Neural progenitor cell (in vitro differentiated cells): Measurements from ENCODE around the gene ANGEL2.

ENCODE experiments used
- CTCF ChIP-seq: fragments of 200-600 bp; sonication (generic); IDR thresholded peaks from 2 replicates; pipeline ENCODE4 v1.5.1; 2017; ENCODE audit warnings: antibody characterized with exemption, mild to moderate bottlenecking
- EZH2 ChIP-seq: fragments of 200-600 bp; sonication (generic); IDR thresholded peaks from 2 replicates; pipeline ENCODE4 v1.6.1; 2017; ENCODE audit warnings: antibody characterized with exemption, mild to moderate bottlenecking, moderate library complexity
- EZH2phosphoT487 ChIP-seq: fragments of 200-600 bp; sonication (generic); IDR thresholded peaks from 2 replicates; pipeline ENCODE4 v1.6.1; 2017; ENCODE audit warnings: antibody characterized with exemption

- TF ChIP-seq EZH2, result no peak
- TF ChIP-seq CTCF, result no peak
- TF ChIP-seq EZH2phosphoT487, result no peak
These were observed 31.0 kb downstream of the ANGEL2 start for GRCh38 chr1:212984522-212985291.
